NCI-H1930 (cell line): Measurements from ENCODE around the gene CCL22.
"Not testable (repeated sequence)": the region's sequence is repeated elsewhere in the genome, so short reads cannot be mapped to it uniquely, and the experiment has no call there.

Source experiments
- DNase-seq, 2 experiments: peaks; one replicate each; lab custom pipeline; 2025; lab: John Stamatoyannopoulos, UW

The CCL22 gene

GRCh38 chr16:57358527-57359095 is at the start of gene CCL22:
CCL22 (plus strand) TSS chr16:57358783; CDS start chr16:57358817, 34 bp downstream.
- DNase-seq: no peak

DNA sequence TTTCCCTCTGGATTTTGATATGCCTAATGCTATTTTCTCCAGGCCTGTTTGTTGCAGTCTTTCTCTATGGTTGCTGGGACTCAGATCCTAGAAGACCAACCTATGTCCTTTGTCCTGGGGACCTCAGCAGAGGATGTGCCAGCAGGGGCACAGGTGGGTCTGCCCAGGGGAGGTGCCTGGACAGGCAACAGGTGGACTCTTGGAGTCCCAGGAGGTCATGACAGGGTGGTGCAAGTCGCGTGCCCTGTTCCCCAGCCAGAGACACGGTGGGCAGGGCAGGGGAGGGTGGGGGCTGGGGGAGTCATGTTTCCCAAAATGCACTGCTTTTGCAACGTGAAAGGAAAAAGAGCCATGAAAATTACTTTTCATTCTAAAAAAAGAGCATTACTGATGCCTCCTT is 47.8 kb upstream of the CCL22 start:
- DNase-seq: no peak

GRCh38 chr16:57313509-57313908 is 45.1 kb upstream of the CCL22 start:
- no peak for DNase-seq

GRCh38 chr16:57314161-57314785 is 44.3 kb upstream of the CCL22 start:
- no peak for DNase-seq

DNA sequence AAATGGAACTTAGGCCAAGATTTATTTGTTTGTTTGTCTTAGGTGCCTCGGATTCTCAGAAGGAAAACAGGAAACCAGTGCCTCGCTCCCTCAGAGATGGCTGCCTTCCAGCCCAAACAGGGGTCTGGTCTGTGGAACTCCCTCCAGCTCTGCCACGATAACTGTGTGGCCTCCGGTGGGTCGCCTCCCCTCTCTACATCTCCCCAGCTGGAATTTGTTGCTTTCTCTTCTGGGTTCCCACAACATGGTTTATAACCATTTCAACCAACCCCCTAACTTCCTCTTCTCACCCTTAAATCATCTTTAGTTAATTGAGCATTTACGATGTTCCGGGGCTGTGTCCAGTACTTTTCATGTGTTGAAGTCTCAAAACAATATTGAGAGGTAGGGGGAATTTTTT is 43.2 kb upstream of the CCL22 start:
- no peak for DNase-seq

DNA sequence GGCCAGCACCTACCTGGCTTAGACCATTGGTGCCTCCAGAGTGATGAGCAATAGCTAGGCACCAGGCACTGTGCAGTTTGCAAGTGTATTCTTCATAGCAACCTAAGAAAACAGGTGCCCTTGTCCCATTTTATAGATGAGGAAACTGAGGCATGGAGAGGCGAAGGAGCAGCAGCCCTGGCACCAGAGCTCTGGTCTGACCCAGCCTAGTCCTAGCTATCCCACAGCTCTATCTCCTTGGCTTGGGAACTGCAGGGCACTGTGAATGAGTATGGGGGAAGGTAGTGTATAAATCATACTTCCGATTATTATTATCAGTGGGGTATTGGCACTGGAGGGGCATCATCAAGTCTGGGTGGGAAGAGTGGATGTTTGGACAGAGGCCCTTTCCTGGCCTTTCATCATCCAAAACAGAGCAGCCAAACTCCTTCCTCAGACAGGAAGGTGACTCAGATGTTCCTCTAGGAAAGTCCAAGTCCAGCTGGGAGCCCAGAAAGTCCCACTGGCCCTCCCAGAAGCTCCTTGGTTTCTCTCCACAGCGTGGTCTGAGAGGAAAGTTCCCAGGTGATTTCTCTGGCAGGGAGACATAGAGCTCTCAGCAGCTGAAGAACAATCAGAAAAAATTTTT is 42.1 kb upstream of the CCL22 start:
- DNase-seq: no peak

GRCh38 chr16:57318240-57318970 is 40.2 kb upstream of the CCL22 start:
- no peak for DNase-seq

GRCh38 chr16:57319646-57320045 is 38.9 kb upstream of the CCL22 start:
- no peak for DNase-seq

DNA sequence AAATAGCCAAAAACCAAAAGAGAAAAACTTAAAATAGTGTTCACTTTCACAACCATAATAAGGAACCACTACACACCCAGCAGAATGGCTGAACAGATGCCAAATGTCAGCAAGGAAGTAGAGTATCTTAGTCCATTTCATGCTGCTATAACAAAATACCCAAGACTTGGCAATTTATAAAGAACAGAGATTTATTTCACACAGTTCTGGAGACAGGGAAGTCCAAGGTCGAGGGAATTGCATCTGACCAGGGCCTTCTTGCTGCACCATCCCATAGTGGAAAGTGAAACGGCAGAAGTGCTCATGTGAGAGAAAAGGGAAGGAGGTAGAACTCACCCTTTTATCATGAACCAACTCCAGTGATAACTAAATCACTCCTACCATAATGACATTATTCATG is 33.8 kb upstream of the CCL22 start:
- no peak for DNase-seq

- no peak for DNase-seq
Measured at GRCh38 chr16:57325458-57325857, 33.1 kb upstream of the CCL22 start.

DNA sequence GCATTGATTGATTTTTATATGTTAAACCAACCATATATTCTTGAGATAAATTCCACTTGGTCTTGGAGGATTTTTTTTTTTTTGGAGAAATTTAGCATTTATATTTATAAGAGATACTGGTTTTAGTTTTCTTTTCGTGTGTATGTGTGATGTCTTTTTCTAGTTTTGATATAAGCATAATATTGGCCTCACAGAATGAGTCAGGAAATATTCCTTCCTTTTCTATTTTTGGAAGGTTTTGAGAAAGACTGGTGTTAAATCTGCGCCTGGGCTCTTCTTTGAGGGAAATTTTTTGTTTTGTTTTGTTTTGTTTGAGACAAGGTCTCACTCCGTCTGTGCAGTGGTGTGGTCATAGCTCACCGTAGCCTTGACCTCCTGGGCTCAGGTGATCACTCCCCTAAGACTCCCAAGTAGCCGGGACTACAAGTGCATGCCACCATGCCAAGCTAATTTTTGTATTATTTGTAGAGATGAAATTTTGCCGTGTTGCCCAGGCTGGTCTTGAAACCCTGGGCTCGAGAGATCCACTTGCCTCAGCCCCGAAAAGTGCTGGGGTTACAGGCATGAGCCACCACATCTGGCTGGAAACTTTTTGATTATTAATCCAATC is 28.8 kb upstream of the CCL22 start:
- no peak for DNase-seq

- DNase-seq: no peak
Measured at GRCh38 chr16:57331355-57331754, 27.2 kb upstream of the CCL22 start.

GRCh38 chr16:57333402-57333801 is 25.2 kb upstream of the CCL22 start:
- no peak for DNase-seq

DNA sequence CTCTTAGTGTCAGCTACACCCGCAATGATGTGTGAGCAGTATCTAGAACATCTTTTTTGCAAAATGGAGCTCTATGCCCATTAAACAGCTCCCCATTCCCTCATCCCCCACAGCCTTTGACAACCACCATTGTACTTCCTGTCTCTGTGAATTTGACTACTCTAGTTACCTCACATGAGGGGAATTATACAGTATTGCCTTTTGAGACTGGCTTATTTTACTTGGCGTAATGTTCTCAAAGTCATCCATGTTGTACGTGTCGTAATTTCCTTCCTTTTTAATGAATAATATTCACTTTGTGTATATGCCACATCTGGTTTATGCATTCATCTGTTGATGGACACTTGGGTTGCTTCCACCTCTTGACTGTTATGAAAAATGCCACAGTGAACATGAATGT is 23.2 kb upstream of the CCL22 start:
- no peak for DNase-seq

GRCh38 chr16:57341062-57341440 is 17.5 kb upstream of the CCL22 start:
- DNase-seq: no peak

- DNase-seq: no peak
Measured at GRCh38 chr16:57341441-57342303, 16.9 kb upstream of the CCL22 start.

GRCh38 chr16:57342606-57343005 is 16.0 kb upstream of the CCL22 start:
- DNase-seq: not testable (repeated sequence)

DNA sequence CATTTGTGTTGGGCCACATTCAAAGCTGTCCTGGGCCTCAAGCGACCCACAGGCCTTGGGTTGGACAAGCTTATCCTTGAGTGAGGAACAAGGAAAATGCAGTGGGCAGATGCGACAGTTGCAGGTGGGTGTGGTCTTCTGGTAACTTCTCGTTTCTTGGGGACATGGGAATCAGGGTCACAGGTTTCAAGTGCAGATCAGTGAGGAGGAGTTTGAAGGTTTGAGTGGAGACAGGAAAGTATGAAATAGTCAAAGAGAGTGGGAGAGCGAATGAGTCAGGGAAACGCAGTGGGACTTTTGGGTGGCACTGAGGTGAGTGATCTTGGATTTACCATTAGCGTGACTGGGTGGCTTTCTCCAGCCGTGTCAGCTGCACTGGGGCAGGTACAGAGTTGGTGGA is 15.4 kb upstream of the CCL22 start:
- no peak for DNase-seq

DNA sequence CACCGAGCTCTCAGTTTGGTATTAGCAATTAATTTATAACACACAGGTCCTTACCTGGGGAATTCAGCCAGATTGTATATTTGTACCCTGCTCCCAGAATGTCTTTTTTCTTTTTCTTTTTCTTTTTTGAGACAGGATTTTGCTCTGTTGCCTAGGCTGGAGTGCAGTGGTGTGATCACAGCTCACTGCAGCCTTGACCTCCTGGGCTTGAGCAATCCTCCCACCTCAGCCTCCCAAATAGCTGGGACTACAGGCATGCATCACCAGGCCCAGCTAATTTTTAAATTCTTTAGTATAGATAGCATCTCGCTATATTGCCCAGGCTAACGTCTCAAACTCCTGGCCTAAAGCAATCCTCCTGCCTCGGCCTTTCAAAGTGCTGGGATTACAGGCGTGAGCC is 14.5 kb upstream of the CCL22 start:
- not testable (repeated sequence) for DNase-seq

- DNase-seq: no peak
Measured at GRCh38 chr16:57345021-57345420, 13.6 kb upstream of the CCL22 start.

GRCh38 chr16:57345666-57346204 is 12.8 kb upstream of the CCL22 start:
- no peak for DNase-seq
